ENCODE measurements around the gene CNN2.

The CNN2 gene

GRCh38 chr19:1085676-1086442, 59.5 kb downstream of the CNN2 start:
- H3K79me2 ChIP-seq (ENCODE audit: control insufficient read depth, insufficient read depth, low read length, unreplicated experiment): no peaks in the 10 kb centered on the region
- no peaks in the 10 kb centered on the region for H3K27me3 ChIP-seq (ENCODE audit: insufficient read depth, low read length)
- H3K4me1 ChIP-seq (ENCODE audit: control insufficient read depth, insufficient read depth, low read length, unreplicated experiment): no peaks in the 10 kb centered on the region
- H3K36me3 ChIP-seq (ENCODE audit: insufficient read depth, low read length): no peaks in the 10 kb centered on the region
- no peak overlapping the region for H3K27ac ChIP-seq (ENCODE audit: low read depth, low read length)
- H3K4me3 ChIP-seq (ENCODE audit: low read depth, low read length): no peak overlapping the region
- no peak overlapping the region for H2AFZ ChIP-seq (ENCODE audit: low read length, unreplicated experiment)

GRCh38 chr19:1086613-1087012, 60.2 kb downstream of the CNN2 start:
- Histone ChIP-seq H3K27ac (ENCODE audit: low read depth, low read length) (no peak overlapping the region), H2AFZ (ENCODE audit: low read length, unreplicated experiment) (no peak overlapping the region), H3K79me2 (ENCODE audit: control insufficient read depth, insufficient read depth, low read length, unreplicated experiment) (no peaks in the 10 kb centered on the region), H3K27me3 (ENCODE audit: insufficient read depth, low read length) (no peaks in the 10 kb centered on the region), H3K4me1 (ENCODE audit: control insufficient read depth, insufficient read depth, low read length, unreplicated experiment) (no peaks in the 10 kb centered on the region), H3K36me3 (ENCODE audit: insufficient read depth, low read length) (no peaks in the 10 kb centered on the region), H3K4me3 (ENCODE audit: low read depth, low read length) (no peak overlapping the region)

GRCh38 chr19:1087813-1088415, 61.5 kb downstream of the CNN2 start:
- no peak overlapping the region for H3K4me3 ChIP-seq (ENCODE audit: low read depth, low read length)
- H3K27ac ChIP-seq (ENCODE audit: low read depth, low read length): no peak overlapping the region
- H3K36me3 ChIP-seq (ENCODE audit: insufficient read depth, low read length): no peaks in the 10 kb centered on the region
- no peaks in the 10 kb centered on the region for H3K27me3 ChIP-seq (ENCODE audit: insufficient read depth, low read length)
- no peaks in the 10 kb centered on the region for H3K4me1 ChIP-seq (ENCODE audit: control insufficient read depth, insufficient read depth, low read length, unreplicated experiment)
- H2AFZ ChIP-seq (ENCODE audit: low read length, unreplicated experiment): no peak overlapping the region
- H3K79me2 ChIP-seq (ENCODE audit: control insufficient read depth, insufficient read depth, low read length, unreplicated experiment): peaks cover 5% of the 10 kb centered on the region

GRCh38 chr19:1088416-1089010, 62.1 kb downstream of the CNN2 start:
- H3K79me2 ChIP-seq (ENCODE audit: control insufficient read depth, insufficient read depth, low read length, unreplicated experiment): peaks cover 11% of the 10 kb centered on the region
- no peak overlapping the region for H3K27ac ChIP-seq (ENCODE audit: low read depth, low read length)
- no peaks in the 10 kb centered on the region for H3K36me3 ChIP-seq (ENCODE audit: insufficient read depth, low read length)
- no peak overlapping the region for H2AFZ ChIP-seq (ENCODE audit: low read length, unreplicated experiment)
- H3K4me1 ChIP-seq (ENCODE audit: control insufficient read depth, insufficient read depth, low read length, unreplicated experiment): no peaks in the 10 kb centered on the region
- H3K4me3 ChIP-seq (ENCODE audit: low read depth, low read length): no peak overlapping the region
- no peaks in the 10 kb centered on the region for H3K27me3 ChIP-seq (ENCODE audit: insufficient read depth, low read length)
